ENCODE measurements around the gene TBC1D22A.

DNA sequence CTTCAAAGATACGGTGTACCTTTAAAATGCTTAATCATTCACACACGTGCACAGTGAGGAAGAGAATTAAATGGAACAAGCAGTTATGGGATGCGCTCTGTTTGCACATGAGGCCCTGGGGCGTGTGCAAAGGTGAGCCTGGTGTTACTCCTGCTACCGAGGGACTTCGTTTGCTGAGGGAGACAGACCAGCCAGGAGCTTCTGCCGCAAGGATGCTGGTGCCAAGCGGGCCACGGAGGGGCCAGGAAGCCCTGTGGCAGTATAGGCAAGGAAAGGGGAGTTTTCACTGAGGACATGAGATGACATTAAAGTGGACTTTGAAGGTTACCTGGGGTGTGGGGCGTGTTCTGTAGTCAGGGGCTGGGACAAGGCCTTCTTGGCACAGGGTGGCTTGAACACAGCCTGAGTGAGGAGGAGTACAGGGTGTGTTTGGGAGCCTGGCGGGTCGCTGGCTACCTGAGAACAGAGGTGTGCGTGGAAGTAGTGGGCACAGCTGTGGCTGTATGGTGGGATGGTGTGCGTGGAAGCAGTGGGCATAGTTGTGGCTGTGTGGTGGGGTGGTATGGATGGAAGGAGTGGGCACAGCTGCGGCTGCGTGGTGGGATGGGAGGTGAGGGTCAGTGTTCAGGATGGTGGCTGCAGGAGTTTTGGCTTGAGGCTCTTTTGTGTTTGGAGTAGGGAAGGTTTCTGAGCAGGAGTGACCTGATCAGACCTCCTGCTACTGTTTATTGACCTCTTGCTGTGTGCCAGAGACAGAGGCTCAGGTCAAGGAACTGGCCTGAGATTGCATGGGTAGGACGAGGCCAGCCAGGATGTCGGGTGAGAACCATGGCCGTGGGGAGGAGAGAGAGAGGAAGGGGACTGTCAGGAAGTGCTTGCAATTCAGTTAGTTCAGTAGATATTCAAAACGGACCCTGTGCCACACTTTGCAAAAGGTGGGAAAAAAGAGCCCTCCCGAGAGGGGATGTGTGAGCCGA is 13.7 kb downstream of the TBC1D22A start:
- TF ChIP-seq CTCF (IDR thresholded peaks at IDR 0.05): no peak
- no peak for TF ChIP-seq EP300 (IDR thresholded peaks at IDR 0.05)
